ENCODE results near the gene ODAD2.
"Not testable (repeated sequence)": the region's sequence is repeated elsewhere in the genome, so short reads cannot be mapped to it uniquely, and the experiment has no call there.

ODAD2 gene, protein sequence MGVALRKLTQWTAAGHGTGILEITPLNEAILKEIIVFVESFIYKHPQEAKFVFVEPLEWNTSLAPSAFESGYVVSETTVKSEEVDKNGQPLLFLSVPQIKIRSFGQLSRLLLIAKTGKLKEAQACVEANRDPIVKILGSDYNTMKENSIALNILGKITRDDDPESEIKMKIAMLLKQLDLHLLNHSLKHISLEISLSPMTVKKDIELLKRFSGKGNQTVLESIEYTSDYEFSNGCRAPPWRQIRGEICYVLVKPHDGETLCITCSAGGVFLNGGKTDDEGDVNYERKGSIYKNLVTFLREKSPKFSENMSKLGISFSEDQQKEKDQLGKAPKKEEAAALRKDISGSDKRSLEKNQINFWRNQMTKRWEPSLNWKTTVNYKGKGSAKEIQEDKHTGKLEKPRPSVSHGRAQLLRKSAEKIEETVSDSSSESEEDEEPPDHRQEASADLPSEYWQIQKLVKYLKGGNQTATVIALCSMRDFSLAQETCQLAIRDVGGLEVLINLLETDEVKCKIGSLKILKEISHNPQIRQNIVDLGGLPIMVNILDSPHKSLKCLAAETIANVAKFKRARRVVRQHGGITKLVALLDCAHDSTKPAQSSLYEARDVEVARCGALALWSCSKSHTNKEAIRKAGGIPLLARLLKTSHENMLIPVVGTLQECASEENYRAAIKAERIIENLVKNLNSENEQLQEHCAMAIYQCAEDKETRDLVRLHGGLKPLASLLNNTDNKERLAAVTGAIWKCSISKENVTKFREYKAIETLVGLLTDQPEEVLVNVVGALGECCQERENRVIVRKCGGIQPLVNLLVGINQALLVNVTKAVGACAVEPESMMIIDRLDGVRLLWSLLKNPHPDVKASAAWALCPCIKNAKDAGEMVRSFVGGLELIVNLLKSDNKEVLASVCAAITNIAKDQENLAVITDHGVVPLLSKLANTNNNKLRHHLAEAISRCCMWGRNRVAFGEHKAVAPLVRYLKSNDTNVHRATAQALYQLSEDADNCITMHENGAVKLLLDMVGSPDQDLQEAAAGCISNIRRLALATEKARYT

DNA sequence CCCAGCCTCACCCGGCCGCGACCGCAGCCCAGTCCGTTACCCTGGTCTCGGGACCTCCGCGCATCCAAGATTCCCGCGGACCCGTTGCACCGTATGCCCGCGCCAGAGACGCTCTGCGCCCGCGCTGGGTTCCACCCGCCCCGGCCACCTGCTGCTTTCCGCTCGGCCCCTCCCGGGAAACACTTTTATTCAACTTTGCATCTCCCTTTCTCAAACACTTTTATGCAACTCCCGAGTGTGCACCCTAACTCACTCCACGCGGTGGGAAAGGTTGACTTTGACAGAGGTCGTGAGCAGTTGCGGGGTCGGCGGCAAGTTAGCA, at the start of gene ODAD2:
Gene ODAD2 (minus strand): TSS at position 126 of the 322 bp plus-strand sequence. CDS start 3,937 bp downstream, outside the sequence.
- DNase-seq (ENCODE audit: low read depth in 2 of 2): no peak

DNA sequence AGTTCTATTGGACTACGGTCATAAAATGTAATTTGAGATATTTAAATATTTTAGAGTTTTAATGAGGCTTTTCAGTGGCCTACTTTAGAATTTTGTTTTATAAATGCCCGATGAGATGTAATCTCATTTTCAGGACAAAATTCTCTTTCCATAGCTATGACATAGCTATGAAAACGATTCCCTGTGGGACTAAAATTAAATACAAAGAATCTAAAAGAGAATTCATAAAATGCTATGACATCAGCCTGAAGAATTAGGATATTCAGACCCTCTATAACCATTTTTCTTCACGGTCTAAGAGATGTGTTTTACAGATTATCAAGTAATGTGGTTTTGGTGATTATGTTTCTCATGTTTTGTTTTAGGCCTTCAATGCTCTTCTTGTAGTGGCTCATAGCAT, 48.2 kb upstream of the ODAD2 start:
- DNase-seq (ENCODE audit: low read depth in 2 of 2): no peak

DNA sequence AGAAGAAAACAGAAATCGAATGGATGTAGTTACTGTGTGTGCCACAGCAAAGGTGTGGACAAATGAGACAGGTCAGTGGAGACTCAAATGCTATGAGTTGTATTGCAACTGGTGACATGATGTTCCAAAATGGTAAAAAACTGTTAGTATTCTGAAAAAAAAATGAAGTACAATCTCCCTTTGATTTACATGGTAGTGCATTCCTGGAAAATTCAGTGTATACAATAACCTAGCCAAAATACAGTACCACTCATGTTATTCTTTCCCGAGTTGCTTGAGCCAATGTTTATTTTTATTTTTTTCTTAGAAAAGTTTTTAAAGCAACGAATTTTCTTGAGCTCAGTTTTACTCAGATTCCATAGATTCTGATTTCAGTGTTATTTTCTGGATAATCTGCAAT, 47.7 kb upstream of the ODAD2 start:
- no peak for DNase-seq (ENCODE audit: low read depth in 2 of 2)

DNA sequence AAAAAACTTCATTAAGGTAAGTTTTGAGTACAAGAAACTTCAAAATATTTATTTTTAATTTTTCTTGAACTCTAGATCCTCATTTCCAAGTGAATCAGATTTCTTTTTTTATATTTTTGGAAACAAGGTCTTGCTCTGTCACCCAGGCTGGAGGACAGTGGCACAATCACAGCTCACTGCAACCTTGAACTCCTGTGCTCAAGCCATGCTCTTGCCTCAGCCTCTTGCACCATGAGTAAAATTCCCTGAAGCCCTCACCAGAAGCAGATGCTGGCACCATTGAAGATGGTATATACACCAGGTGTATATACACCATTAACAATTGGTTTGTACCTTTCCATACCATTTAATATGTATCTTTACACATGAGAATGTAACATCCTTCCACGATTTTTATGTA, 45.1 kb upstream of the ODAD2 start:
- no peak for DNase-seq (ENCODE audit: low read depth in 2 of 2)

DNA sequence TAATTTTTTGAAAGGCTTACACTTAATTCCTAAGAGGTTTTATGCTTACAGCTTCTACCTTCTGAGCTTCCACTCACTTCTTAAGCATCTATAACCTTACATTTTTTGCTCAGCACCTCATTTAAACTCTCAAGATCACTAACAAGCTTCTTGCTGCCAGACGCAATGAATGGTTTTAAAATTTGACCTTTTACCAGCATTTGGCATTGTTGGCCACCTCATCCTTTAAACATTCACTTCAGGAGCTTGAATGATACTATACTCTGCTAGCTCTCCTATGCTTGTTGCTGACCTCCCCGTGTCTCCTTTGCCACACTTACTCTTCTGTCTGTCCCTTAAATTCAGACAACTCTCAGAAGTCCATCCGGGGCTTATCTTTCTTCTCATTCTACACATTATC, 37.7 kb upstream of the ODAD2 start:
- DNase-seq (ENCODE audit: low read depth in 2 of 2): no peak

DNA sequence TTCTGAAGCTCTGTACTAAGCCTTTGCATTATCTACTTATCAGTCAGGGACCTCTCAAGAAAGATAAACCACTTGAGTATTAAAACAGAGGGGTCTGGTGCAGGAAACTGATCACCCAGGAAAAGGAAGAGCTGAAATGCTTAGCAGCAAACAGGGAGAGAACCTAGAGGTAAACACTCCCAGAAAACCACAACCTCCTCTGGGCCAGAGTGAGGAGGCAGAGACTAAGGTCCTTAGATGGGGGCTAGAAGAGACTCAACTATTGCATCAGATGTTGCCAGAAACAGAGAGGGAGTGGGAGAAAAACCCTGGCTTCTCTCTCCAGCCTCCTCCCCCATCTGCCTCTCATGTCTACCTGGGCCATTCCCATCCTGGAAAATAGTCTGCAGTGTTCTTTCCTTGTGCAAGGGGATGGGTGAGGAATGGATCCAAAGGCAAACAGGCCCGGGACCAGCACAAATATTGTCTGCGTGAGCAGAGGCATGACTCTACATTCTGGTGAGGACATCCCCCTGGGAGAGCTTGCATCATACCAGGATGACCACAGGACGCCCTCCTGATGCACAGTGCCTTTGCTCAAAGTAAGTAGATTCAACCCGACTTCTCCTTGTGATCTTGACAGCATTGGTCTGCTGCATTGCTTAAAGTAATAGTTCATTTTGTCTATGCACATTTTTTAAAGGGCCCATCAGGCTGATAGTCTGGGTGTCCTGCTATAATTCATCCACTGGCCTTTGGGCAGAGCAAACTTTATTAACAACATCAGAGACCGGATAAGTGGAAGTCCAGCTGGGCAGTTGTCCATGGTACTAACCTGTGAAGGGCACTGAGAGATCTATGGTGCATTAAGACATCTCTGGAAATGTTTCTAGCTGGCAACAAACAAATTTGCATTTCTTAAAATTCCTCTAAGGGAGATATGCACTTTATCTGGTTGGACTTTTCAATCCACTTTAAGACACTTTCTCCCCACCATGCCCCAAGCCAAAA, 22.4 kb upstream of the ODAD2 start:
- DNase-seq (ENCODE audit: low read depth in 2 of 2): no peak

DNA sequence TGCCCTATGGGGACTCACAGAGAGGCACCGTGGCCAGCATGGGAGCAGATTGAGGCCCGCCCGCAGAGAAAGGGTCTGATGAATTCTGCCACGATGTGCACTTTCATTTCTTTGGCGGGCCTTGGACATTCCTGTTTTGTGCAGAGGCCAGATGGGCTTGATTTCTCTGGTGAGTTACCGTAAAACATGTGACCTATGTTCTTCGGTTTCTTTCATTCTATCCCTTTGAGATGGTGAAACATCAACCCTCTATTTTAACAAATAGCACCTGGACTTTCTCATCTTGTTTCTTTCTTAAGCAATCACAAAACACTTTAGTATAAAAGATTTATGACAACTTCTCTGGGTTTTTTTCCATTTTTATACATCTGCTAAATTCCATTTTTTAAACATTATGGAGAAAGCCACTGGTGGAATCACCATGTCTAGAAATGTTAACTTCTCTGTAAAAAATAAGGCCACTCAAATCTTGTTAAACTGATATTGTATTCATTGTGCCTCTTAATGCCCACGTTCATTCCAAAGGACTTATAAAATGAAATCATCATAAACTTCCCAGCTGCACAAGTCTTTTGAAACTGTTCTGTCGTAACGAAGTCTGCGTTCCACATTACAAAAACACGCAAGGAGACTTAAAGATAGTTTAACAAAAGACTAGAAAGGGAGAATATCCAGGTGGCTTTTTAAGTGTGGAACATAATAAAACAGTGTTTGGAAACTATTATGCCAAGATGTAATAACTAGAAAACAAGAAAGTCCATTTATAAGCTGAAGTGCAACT, 21.4 kb upstream of the ODAD2 start:
- no peak for DNase-seq (ENCODE audit: low read depth in 2 of 2)

DNA sequence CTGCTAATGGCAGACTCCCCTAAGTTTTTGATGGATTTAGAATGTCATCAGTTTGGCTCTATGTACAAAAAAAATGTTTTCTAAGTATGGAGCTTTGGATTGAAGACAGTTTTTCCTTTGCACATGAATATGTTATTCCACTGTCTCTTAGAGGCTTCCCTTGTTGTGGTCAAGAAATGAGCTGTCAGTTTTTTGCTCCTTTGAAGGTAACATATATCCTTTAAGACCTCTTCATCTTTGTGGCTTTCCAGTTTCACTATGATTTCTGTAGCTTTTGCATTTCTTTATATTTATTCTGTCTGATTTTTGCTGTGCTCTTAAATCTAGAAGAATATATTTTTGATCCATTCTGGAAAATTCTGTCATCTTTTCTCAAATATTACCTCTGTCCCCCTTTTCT, 15.8 kb upstream of the ODAD2 start:
- DNase-seq (ENCODE audit: low read depth in 2 of 2): no peak

DNA sequence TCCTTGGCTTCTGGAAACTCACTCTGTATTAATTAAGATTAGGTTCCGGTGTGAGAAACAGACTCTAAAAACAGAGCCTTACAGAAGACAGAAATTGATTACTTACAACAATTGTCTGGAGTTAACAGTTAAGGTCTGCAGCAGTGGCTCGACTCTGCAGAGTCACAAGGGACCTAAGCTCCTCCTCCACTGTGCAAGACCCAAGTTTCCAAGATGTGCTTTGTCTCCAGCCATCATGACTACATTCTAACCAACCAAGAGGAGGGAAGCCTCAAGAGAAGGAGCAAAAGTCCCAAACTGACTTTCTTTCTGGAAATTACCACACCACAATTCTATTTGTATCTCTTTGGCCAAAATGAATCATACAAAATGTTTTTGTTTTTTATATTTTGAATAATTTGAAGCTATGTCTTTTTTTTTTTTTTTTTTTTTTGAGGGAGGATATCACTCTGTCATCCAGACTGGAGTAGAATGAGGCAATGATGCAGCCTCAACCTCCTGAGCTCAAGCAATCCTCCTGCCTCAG, 14.2 kb upstream of the ODAD2 start:
- DNase-seq (ENCODE audit: low read depth in 2 of 2): no peak

DNA sequence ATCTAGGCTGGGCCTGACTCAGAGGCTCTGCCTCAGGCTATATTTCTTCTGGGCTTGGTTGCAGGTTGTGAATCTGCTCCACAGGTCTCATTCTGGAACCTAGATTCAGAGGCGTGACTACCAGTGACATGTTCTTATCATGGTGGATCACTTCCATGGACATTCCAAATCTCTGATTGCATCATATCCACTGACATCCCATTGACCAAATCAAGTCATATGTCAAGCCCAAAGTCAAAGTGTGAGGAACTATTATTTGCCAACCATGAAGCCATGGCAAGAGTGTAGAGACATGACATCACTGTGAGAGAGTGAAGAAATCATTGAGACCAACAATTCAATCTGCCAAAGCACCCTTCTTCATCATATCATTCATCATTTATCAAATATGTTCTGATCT, 11.9 kb upstream of the ODAD2 start:
- DNase-seq (ENCODE audit: low read depth in 2 of 2): no peak

DNA sequence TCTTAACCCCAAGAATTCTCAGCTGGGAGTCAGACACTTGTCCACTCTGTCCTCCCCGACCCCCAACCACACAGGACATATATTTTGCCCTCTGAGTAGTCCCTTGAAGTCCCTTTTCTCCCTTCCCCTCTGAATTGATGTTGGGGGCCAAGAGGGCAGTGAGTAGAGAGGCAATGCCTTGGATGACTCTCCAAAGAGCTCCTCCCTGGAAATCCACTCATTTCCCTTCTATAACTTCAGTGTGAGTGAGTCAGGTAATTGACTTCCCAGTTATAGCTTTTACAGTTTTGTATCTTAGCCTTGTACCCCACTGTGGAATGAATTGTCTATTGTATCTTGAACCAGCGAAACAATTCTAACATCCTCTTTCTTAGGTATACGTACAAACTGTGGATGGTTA, 9.2 kb upstream of the ODAD2 start:
- no peak for DNase-seq (ENCODE audit: low read depth in 2 of 2)

DNA sequence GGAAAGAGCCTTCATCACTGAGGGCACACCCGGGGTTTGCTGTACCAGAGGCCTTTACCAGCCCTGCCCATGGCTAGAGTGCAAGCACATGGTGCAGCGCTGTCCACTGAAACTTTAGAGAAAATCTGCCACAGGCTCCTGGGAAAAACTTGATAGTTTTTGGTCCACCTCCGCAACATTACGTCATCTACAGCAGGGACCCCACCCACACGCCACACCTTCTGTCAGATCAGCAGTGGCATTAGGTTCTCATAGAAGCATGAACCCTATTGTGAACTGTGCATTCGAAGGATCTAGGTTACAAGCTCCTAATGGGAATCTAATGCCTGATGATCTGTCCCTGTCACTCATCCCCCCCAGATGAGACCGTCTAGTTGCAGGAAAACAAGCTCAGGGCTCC, 2.5 kb upstream of the ODAD2 start:
- DNase-seq (ENCODE audit: low read depth in 2 of 2): no peak

DNA sequence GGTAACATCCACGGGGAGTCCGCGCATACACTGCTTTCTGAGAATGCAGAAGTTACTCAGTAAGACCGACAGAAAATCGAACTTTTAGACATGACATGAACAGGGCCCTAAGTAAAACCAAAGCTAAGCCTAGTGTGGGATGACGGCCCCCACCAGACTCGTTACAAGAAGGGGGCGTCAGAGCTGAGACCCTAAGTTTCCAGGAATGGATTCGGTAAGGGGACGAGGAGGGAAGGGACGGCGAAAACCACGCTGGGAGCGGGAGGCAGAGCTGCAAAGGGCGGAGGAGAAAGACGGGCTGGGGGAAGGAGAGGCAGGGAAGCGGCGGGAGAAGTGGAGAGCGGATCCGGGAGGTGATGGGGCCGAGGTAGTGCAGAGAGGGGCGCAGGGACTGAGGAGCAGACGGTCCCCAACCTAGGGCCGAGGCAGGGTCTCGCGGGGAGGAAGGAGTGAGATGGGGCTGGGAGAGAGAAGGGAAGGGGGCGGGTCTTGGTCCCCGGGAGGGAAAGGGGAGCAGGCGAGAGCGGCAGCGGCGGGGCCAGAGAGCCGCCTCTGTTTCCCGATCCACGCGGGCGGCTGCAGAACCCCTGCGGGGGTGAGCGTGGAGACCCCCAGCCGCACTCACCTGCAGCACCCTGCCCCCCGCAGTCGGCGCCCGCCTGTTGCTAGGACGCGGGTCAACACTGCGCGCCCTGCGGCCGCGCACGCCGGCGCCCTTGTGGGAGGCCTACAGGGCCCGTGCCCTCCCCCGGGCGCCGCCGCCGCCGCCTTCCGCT, 513 bp downstream of the ODAD2 start:
- DNase-seq (ENCODE audit: low read depth in 2 of 2): no peak

DNA sequence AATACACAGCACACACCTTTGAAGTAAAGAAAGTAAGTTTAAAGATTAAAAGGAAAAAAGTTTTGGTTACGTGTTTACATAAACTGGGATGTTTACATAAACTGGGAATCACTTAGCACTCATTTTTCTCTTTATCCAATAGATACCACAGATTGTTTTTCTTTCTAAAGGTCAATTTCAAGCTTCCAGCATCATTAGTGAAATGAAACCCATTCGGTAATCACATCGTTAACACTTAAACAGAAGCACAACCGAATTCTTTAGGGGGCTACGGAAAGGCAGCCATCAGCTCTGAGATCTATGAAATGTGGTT, 1.1 kb downstream of the ODAD2 start:
- no peak for DNase-seq (ENCODE audit: low read depth in 2 of 2)

DNA sequence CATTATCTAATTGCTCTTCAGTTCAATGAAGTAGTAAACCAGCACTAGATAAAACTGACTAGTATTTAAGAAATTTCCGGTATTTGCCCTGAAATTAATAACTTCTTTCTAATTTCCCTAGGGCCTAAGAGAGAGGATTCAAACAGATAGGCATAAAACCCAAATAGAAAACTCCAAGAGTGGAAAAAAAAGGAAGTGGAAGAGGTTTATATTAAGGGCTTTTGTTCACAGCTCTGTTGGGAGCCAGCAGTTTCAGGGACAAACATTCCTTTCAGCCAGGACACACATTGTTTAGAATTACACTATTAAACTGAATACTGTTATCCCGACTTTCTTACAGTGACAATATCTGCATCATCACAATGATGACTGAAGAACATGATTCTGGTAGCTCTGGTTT, 3.6 kb downstream of the ODAD2 start:
- no peak for DNase-seq (ENCODE audit: low read depth in 2 of 2)

DNA sequence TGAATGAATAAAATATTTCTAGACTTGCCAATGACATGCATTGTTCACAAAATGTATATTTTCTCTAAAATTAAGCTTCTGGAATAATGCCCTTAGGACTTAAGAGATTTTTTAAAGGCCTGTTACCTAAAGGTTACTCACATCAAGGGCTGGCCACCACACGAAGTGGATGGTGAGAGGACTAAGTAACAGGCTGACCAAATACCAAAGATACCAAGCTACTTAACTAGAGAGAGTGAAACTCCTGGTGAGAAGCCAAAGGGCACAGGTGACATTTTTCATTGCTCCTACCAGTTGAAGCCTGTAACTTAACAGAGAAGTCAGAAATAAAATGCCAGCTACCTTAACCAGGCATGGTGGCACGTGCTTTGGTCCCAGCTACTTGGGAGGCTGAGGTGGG, 9.5 kb downstream of the ODAD2 start:
- DNase-seq (ENCODE audit: low read depth in 2 of 2): not testable (repeated sequence)

DNA sequence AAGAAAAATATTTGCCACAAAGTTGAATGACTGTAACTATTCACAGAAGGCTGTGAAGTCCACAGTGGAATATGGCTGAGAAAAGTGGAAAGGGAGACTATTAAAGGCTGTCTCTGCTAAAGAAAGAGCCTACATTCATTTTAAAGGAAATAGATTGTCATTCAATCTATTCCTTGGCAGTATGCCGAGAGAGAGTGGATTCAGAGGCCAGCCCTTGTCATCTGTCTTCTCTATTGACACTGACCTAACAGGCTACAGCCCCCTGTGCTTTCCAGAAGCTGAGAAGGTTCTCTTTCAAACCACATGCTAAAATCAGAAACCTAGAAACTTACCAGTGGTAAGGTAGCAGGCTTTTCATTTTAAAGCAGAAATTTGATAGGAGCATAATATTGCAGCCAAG, 12.1 kb downstream of the ODAD2 start:
- no peak for DNase-seq (ENCODE audit: low read depth in 2 of 2)

DNA sequence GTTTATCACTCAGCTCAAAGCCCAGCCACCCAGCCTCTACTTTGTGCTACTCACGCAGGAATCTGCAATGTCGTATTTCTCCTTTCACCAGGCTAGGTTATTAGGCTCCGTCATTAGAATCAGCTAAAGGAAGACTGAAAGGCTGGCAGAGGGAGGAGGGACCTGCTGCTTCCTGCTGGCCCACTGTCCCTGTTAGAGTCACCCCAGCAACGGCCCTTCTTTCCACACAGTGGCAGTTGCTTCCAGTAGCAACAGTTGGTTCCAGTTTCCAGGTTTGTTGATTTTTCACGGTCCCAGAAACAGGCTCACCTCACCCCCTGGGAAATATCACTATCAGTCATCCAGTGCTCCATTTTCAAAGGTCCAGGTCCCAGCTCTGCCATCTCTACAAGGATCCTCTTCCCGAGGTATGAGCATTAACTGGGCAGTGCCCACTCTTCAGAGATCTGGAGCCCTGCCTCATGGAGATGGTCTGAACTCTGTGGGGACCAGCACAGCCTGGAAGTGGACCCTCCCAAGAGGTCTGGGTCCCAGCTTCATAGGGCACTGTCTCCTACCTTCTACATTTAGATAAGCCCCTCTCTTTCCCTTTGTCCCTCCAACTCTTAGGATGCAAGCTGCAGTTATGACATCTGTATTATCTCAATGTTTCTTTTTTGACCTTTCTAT, 15.9 kb downstream of the ODAD2 start:
- no peak for DNase-seq (ENCODE audit: low read depth in 2 of 2)

DNA sequence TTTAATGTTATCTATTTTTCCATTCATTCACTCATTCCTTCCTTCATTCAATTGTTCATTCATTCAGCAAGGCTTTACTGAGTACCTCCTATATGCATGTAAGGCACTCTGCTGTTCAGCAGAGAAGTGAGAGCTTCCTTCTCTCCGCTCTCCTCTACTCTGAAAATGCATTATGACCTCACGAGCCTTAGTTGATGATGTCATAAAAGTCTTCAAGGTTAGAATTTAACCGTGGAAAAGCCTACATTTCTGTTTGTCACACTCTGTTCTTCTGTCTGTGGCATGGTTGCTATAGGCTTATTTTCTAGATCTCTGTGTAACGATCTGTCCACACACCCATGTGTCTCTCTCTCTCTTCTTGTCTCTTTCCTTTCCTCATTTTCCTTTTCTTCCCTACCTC, 17.1 kb downstream of the ODAD2 start:
- DNase-seq (ENCODE audit: low read depth in 2 of 2): no peak
